SK-N-SH (cell line): ENCODE results near the gene ZNF430. TPM values are rescaled to one million over a fixed set of nuclear protein-coding genes. Genes with fewer than 3 reads are reported as not detected.
A peak's percentile ranks its signal among the peaks of the same experiment; 100 is the strongest.

Experiments
- CTCF ChIA-PET: fragments of 300-600, 350-600 bp; formaldehyde crosslinking; extraction: SDS; loops from one replicate; lab custom pipeline; 2021; lab: Yijun Ruan, JAX
- POLR2A ChIA-PET: fragments of 350-600 bp; sonication (Branson Sonifier 250); formaldehyde crosslinking; extraction: SDS; loops from one replicate; lab custom pipeline; 2020; ENCODE audit warnings: antibody characterized with exemption, inconsistent platforms; lab: Yijun Ruan, JAX
- DNase-seq: peaks from one replicate; pipeline ENCODE4 v3.0.0; 2012
- H2AFZ ChIP-seq: fragments of 200-600 bp; sonication (generic); 2 replicates; pipeline ENCODE4 v1.8.1; 2016; ENCODE audit warnings: antibody characterized with exemption, mild to moderate bottlenecking, low read depth
- H3F3A ChIP-seq: fragments of 200-600 bp; sonication (generic); replicated peaks from 2 replicates; pipeline ENCODE3; 2016; ENCODE audit warnings: antibody characterized with exemption, mild to moderate bottlenecking; ENCODE audit not compliant: insufficient read depth
- H3K27ac ChIP-seq, 2 experiments: fragments of 200-500 bp in 1 of 2; fragments of 200-600 bp in 1 of 2; sonication (Bioruptor generic) in 1 of 2; sonication (generic), shearing (Covaris generic) in 1 of 2; 2 replicates each; pipeline versions ENCODE4 v1.5.1 to v1.6.1; 2014 to 2016; ENCODE audit warnings: low read depth in 2 of 2, inconsistent platforms in 1 of 2, low read length in 1 of 2, mild to moderate bottlenecking in 1 of 2, mixed read lengths in 1 of 2
- H3K27me3 ChIP-seq: fragments of 200-600 bp; sonication (generic), shearing (Covaris generic); 2 replicates; pipeline ENCODE4 v1.6.1; 2016; ENCODE audit warnings: mixed run types; ENCODE audit not compliant: insufficient read depth
- H3K36me3 ChIP-seq, 2 experiments: fragments of 200-500 bp in 1 of 2; fragments of 200-600 bp in 1 of 2; sonication (Bioruptor generic) in 1 of 2; sonication (generic) in 1 of 2; replicated peaks in 1 of 2; 2 replicates each; pipeline versions ENCODE3 to v1.5.1; 2014 to 2016; ENCODE audit warnings: low read length in 1 of 2, mild to moderate bottlenecking in 1 of 2; ENCODE audit not compliant: insufficient read depth in 2 of 2, control insufficient read depth in 1 of 2
- H3K4me1 ChIP-seq, 2 experiments: fragments of 200-500 bp in 1 of 2; fragments of 200-600 bp in 1 of 2; sonication (Bioruptor generic) in 1 of 2; sonication (generic), shearing (Covaris generic) in 1 of 2; 2 replicates each; pipeline versions ENCODE4 v1.5.1 to v1.6.1; 2014 to 2016; ENCODE audit warnings: low read depth in 1 of 2, low read length in 1 of 2, mixed run types in 1 of 2; ENCODE audit not compliant: insufficient read depth in 2 of 2, control insufficient read depth in 1 of 2
- H3K4me2 ChIP-seq: fragments of 200-600 bp; sonication (generic), shearing (Covaris generic); 2 replicates; pipeline ENCODE4 v1.6.1; 2017; ENCODE audit warnings: mixed run types
- H3K4me3 ChIP-seq, 2 experiments: fragments of 200-500 bp in 1 of 2; fragments of 200-600 bp in 1 of 2; sonication (Bioruptor generic) in 1 of 2; sonication (generic), shearing (Covaris generic) in 1 of 2; 2 replicates each; pipeline versions ENCODE4 v1.5.1 to v1.8.1; 2014 to 2016; ENCODE audit warnings: low read depth in 2 of 2, inconsistent platforms in 1 of 2, low read length in 1 of 2, mild to moderate bottlenecking in 1 of 2, mixed read lengths in 1 of 2, moderate library complexity in 1 of 2
- H3K79me2 ChIP-seq: fragments of 200-600 bp; sonication (generic); 2 replicates; pipeline ENCODE4 v1.8.1; 2017; ENCODE audit warnings: mild to moderate bottlenecking; ENCODE audit not compliant: insufficient read depth
- H3K9ac ChIP-seq: fragments of 200-600 bp; sonication (generic); 2 replicates; pipeline ENCODE4 v1.6.1; 2017; ENCODE audit warnings: mixed run types
- H3K9me2 ChIP-seq: fragments of 200-600 bp; sonication (generic); 2 replicates; pipeline ENCODE4 v1.6.1; 2017; ENCODE audit warnings: mixed run types
- H3K9me3 ChIP-seq: fragments of 200-600 bp; sonication (generic); 2 replicates; pipeline ENCODE4 v1.6.1; 2017; ENCODE audit warnings: mixed run types, mild to moderate bottlenecking, moderate library complexity
- H4K20me1 ChIP-seq: fragments of 200-600 bp; sonication (generic); 2 replicates; pipeline ENCODE4 v1.6.1; 2017; ENCODE audit warnings: mild to moderate bottlenecking, mixed run types; ENCODE audit not compliant: insufficient read depth
- ELF1 ChIP-seq: IDR thresholded peaks from 2 replicates; pipeline ENCODE4 v1.4.0; 2012
- EP300 ChIP-seq, 2 experiments: IDR thresholded peaks; 2 replicates each; pipeline versions ENCODE4 v1.4.0 to v1.6.1; 2012; ENCODE audit warnings: borderline replicate concordance in 1 of 2, low read depth in 1 of 2, low read length in 1 of 2
- FOXM1 ChIP-seq: IDR thresholded peaks from 2 replicates; pipeline ENCODE4 v1.4.0; 2012; ENCODE audit warnings: low read depth, mild to moderate bottlenecking
- GABPA ChIP-seq: IDR thresholded peaks from 2 replicates; pipeline ENCODE4 v1.4.0; 2012; ENCODE audit warnings: low read depth, mild to moderate bottlenecking
- JUND ChIP-seq: IDR thresholded peaks from 2 replicates; pipeline ENCODE4 v1.4.0; 2012
- MAX ChIP-seq: IDR thresholded peaks from 2 replicates; pipeline ENCODE4 v1.4.0; 2012; ENCODE audit warnings: low read depth
- MXI1 ChIP-seq: IDR thresholded peaks from 2 replicates; pipeline ENCODE4 v1.6.1; 2012; ENCODE audit warnings: mild to moderate bottlenecking, low read depth, low read length, improper control_type of control experiment
- RXRA ChIP-seq: IDR thresholded peaks from 2 replicates; pipeline ENCODE4 v1.4.0; 2012; ENCODE audit warnings: low read depth, mild to moderate bottlenecking, borderline replicate concordance
- SIN3A ChIP-seq: IDR thresholded peaks from 2 replicates; pipeline ENCODE4 v1.6.1; 2012; ENCODE audit warnings: low read depth, mild to moderate bottlenecking, low read length, moderate library complexity, borderline replicate concordance
- SMC3 ChIP-seq: IDR thresholded peaks from 2 replicates; pipeline ENCODE4 v1.6.1; 2012; ENCODE audit warnings: low read depth, low read length, improper control_type of control experiment
- TAF1 ChIP-seq: IDR thresholded peaks from 2 replicates; pipeline ENCODE4 v1.6.1; 2012; ENCODE audit warnings: low read depth, mild to moderate bottlenecking, low read length, moderate library complexity, borderline replicate concordance
- TEAD4 ChIP-seq: IDR thresholded peaks from 2 replicates; pipeline ENCODE4 v1.4.0; 2012; ENCODE audit warnings: mild to moderate bottlenecking, borderline replicate concordance; ENCODE audit not compliant: insufficient read depth
- YY1 ChIP-seq: IDR thresholded peaks from 2 replicates; pipeline ENCODE4 v1.4.0; 2012; ENCODE audit warnings: low read depth, mild to moderate bottlenecking
- ZBTB33 ChIP-seq: IDR thresholded peaks from 2 replicates; pipeline ENCODE4 v1.4.0; 2012; ENCODE audit warnings: low read depth, borderline replicate concordance
- WGBS: methylation state at CpG from one replicate; pipeline ENCODE4 v1.1.6; 2017; ENCODE audit warnings: low lambda C conversion rate; 5-methylcytosine and 5-hydroxymethylcytosine counted together
- polyA plus RNA-seq, 3 experiments: library from polyadenylated mRNA; depleted of rRNA; stranded (reverse); fragments of >200 nt; gene quantifications; 2 replicates each; pipeline ENCODE4 v1.2.3, GENCODE V29; 2012
- TF ChIP-seq, protein P1 (sequence below): IDR thresholded peaks from 2 replicates; pipeline ENCODE4 v1.4.0; 2012; ENCODE audit warnings: low read depth, borderline replicate concordance

ZNF430 gene
- polyA plus RNA-seq, 1 of the 3 experiments (the other 2 are of a cell fraction) = 4.2 TPM

- TF ChIP-seq YY1 = no peak
- TF ChIP-seq TEAD4 = no peak
- no peak for TF ChIP-seq FOXM1
- TF ChIP-seq SMC3 = no peak
- TF ChIP-seq, all 33 proteins: peak for 0
Measured at GRCh38 chr19:21092109-21092508, 71.7 kb downstream of the ZNF430 start.

DNA sequence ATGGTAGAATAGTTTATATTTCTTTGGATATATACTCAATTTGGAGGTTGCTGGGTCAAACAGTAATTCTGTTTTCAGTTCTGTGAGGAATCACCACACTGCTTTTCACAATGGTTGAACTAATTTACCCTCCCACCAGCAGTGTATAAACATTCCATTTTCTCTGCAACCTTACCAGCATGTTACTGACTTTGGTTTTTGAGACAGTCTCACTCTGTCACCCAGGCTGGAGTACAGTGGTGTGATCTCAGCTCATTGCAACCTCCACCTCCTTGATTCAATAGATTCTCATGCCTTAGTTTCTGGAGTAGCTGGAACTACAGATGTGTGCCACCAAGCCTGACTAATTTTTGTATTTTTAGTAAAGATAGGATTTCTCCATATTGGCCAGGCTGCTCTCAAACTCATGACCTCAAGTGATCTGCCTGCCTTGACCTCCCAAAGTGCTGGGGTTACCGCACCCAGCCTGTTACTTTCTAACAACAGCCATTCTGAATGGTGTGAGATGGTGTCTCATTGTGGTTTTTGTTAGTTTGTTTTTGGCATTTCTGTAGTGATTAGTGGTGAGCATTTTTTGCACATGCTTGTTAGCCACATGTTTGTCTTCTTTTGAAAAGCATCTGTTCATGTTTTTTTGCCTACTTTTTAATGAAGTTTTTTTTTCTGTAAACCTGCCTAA, 74.0 kb downstream of the ZNF430 start:
- no peak for DNase-seq
- no peak overlapping the region for H3K27ac ChIP-seq
- POLR2A ChIA-PET = interaction anchor here (0.6 kb wide), 1 partner anchor 13 kb away, joined by 3 read pairs; the partner anchor contains the start of gene ZNF714
- CTCF ChIA-PET = no interaction called here
- H4K20me1 ChIP-seq = no peaks in the 10 kb centered on the region
- peaks cover 2 to 22% of the 10 kb centered on the region in 2 experiments for H3K36me3 ChIP-seq
- no peaks in the 10 kb centered on the region for H3K27me3 ChIP-seq
- no peaks in the 10 kb centered on the region for H3K9me2 ChIP-seq
- H3K4me1 ChIP-seq = peaks cover 0 to under 1% of the 10 kb centered on the region in 2 experiments; a peak in 1 of 4 replicates
- no peak overlapping the region for H2AFZ ChIP-seq
- WGBS = 92% methylated on average over 1 of the region's 1 CpG
- H3F3A ChIP-seq = no peaks in the 10 kb centered on the region
- H3K4me2 ChIP-seq = no peak overlapping the region
- H3K79me2 ChIP-seq = peaks cover 54% of the 10 kb centered on the region
- TF ChIP-seq, protein P1, sequence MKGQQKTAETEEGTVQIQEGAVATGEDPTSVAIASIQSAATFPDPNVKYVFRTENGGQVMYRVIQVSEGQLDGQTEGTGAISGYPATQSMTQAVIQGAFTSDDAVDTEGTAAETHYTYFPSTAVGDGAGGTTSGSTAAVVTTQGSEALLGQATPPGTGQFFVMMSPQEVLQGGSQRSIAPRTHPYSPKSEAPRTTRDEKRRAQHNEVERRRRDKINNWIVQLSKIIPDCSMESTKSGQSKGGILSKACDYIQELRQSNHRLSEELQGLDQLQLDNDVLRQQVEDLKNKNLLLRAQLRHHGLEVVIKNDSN = no peak
- TF ChIP-seq TAF1 (no peak), MXI1 (no peak), YY1 (no peak), ZBTB33 (no peak), SIN3A (no peak), FOXM1 (no peak), ELF1 (no peak), MAX (no peak), SMC3 (no peak), JUND (no peak), GABPA (no peak), EP300 (IDR thresholded peaks at IDR 0.05; ENCODE audit: borderline replicate concordance in 1 of 2, low read depth in 1 of 2, low read length in 1 of 2) (no peak), RXRA (no peak)
- no peak overlapping the region for H3K4me3 ChIP-seq
- H3K9ac ChIP-seq = no peak overlapping the region
- no peaks in the 10 kb centered on the region for H3K9me3 ChIP-seq

More at GRCh38 chr19:21092109-21092508, 71.7 kb downstream of the ZNF430 start:
- H3K27ac ChIP-seq = peak overlapping the region in 1 of 2 experiments; percentile 23; a peak in 1 of 4 replicates
- DNase-seq = no peak
- no peaks in the 10 kb centered on the region for H3F3A ChIP-seq
- CTCF ChIA-PET = no interaction called here
- H3K4me2 ChIP-seq = no peak overlapping the region
- H3K27me3 ChIP-seq = no peaks in the 10 kb centered on the region
- peaks cover 49% of the 10 kb centered on the region for H3K79me2 ChIP-seq
- H3K9me3 ChIP-seq = no peaks in the 10 kb centered on the region
- no peak overlapping the region for H3K9ac ChIP-seq
- H2AFZ ChIP-seq = no peak overlapping the region
- H3K4me3 ChIP-seq = no peak overlapping the region
- H3K4me1 ChIP-seq = peaks cover 0 to 2% of the 10 kb centered on the region in 2 experiments; a peak in 2 of 4 replicates
- no peaks in the 10 kb centered on the region for H4K20me1 ChIP-seq
- peaks cover 4 to 25% of the 10 kb centered on the region in 2 experiments for H3K36me3 ChIP-seq
- POLR2A ChIA-PET = no interaction called here
- no peaks in the 10 kb centered on the region for H3K9me2 ChIP-seq
